Ecto neural progenitor cell (in vitro differentiated cells): ENCODE results near the gene DNER.

Experiments
- DNase-seq: peaks from one replicate; pipeline ENCODE4 v3.0.0-alpha.2; 2018; ENCODE audit warnings: low spot score

DNER gene

GRCh38 chr2:229335877-229336346 is 378.4 kb downstream of the DNER start:
- no peak for DNase-seq

DNA sequence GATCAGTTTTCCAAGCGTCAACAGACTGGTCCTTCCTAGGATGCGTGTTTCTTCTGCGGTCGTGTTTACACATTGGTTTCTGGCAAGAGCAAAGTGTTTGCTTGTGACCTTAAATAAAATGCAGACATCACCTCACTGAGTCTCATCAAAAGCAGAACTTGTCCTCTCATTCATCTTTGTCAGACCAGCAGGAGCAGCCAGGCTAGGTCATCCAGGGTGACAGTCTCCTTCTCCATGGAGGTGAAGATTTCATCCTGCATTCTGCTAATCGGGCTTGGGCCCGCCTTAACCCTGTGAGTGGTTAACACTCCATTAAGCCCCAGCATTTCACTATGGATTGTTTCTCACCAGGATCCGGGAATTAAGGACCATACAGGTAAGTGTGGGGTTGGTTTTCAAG is 379.0 kb downstream of the DNER start:
- no peak for DNase-seq

GRCh38 chr2:229330952-229331351 is 383.4 kb downstream of the DNER start:
- DNase-seq, result no peak

GRCh38 chr2:229319558-229319957 is 394.8 kb downstream of the DNER start:
- DNase-seq, result no peak

DNA sequence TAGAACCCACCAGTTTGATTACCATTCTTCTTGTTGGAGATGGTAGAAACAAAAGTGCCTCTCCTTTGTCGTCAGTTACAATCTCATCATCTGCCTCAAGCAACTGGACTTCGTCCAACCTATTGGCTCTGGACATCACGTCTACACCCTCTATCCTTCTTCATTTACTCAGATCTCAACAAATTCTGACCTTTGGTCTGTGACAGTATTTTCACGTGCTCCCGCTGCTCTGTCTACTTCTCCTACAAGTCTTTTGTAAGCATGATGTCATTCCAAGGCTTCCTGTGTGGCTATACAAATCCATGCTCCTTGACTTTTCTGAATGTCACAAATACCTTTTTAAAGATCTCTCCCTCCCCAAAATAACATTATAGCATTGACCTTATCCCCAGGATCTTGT is 400.2 kb downstream of the DNER start:
- DNase-seq, result no peak

- DNase-seq, result no peak
Observed at GRCh38 chr2:229313591-229313990, 400.8 kb downstream of the DNER start.
